Lower leg skin (tissue), 4 donors: ENCODE measurements around the gene NEUROD6. TPM values are rescaled to one million over a fixed set of nuclear protein-coding genes. Genes with fewer than 3 reads are reported as not detected.

Experiments used
- DNase-seq, 2 donors: peaks; one replicate each; pipeline ENCODE4 v3.0.0-alpha.2; 2019; ENCODE audit warnings: low spot score in 2 of 2
- H3K4me3 ChIP-seq: fragments of 200-600 bp; sonication (generic); 2 replicates; pipeline ENCODE4 v1.5.1; 2017; ENCODE audit warnings: mild to moderate bottlenecking, low read depth; ENCODE audit not compliant: poor library complexity, severe bottlenecking
- CTCF ChIP-seq, 3 donors: fragments of 450-650 bp; IDR thresholded peaks; one replicate each; pipeline ENCODE4 v1.5.1; 2016; ENCODE audit warnings: antibody characterized with exemption in 3 of 3, mild to moderate bottlenecking in 3 of 3, moderate library complexity in 2 of 3
- POLR2A ChIP-seq, 2 donors: fragments of 450-650 bp; IDR thresholded peaks; one replicate each; pipeline ENCODE4 v1.6.1; 2016 to 2017; ENCODE audit warnings: antibody characterized with exemption in 2 of 2, mild to moderate bottlenecking in 1 of 2, moderate library complexity in 1 of 2
- WGBS, 2 donors: methylation state at CpG; one replicate each; pipeline ENCODE4 v1.1.5; 2018; 5-methylcytosine and 5-hydroxymethylcytosine counted together
- intact Hi-C: fragments of 100-400 bp; cut with DNase I; formaldehyde crosslinking; loops from one replicate; pipeline ENCODE4 v1.15.0; 2023; ENCODE audit warnings: low total_unique reads
- total RNA-seq, 4 donors: library from RNA; depleted of rRNA; stranded (reverse); fragments of >200 nt; gene quantifications; one replicate each; pipeline ENCODE4 v1.1.0, GENCODE V29; 2016

NEUROD6 gene
- total RNA-seq, 4 donors from 2014 or later: not detected

- no peak for DNase-seq
- intact Hi-C loops: no loop called here
- TF ChIP-seq CTCF (IDR thresholded peaks at IDR 0.05): no peak
- no peak for TF ChIP-seq POLR2A (IDR thresholded peaks at IDR 0.05)
- WGBS, 2 donors: 84 to 85% methylated on average over 2 of the region's 2 CpGs
- H3K4me3 ChIP-seq: no peak overlapping the region
These were observed 49.9 kb downstream of the NEUROD6 start for GRCh38 chr7:31290601-31291000.

Other genes with a start within 250 kb of the NEUROD6 start
- gene ITPRID1, start 173.4 kb upstream of the NEUROD6 start, total RNA-seq: 10 to 100 TPM in 2 of 4 donors, 1 to 10 TPM in 1, under 1 TPM in 1; 0.63 to 17.4 (median 9.6) TPM